Smooth muscle cell (in vitro differentiated cells): ENCODE measurements around the gene AUTS2. TPM values are rescaled to one million over a fixed set of nuclear protein-coding genes. Genes with fewer than 3 reads are reported as not detected.

Experiments used
- DNase-seq: peaks from one replicate; lab custom pipeline; 2025; ENCODE audit not compliant: unreplicated experiment; lab: John Stamatoyannopoulos, UW
- H2AFZ ChIP-seq: fragments of 200-600 bp; sonication (generic); 2 replicates; pipeline ENCODE4 v1.6.0; 2016; ENCODE audit warnings: antibody characterized with exemption, low read depth, mild to moderate bottlenecking
- H3F3A ChIP-seq: fragments of 200-600 bp; sonication (generic); 2 replicates; pipeline ENCODE4 v1.6.0; 2017; ENCODE audit warnings: antibody characterized with exemption, low read depth
- H3K27ac ChIP-seq: fragments of 200-600 bp; sonication (generic); 2 replicates; pipeline ENCODE4 v1.5.1; 2016; ENCODE audit warnings: low read depth, mild to moderate bottlenecking
- H3K27me3 ChIP-seq: fragments of 200-600 bp; sonication (generic); 2 replicates; pipeline ENCODE4 v1.6.1; 2016; ENCODE audit warnings: low read depth, mild to moderate bottlenecking
- H3K36me3 ChIP-seq: fragments of 200-600 bp; sonication (generic); 2 replicates; pipeline ENCODE4 v1.5.1; 2016; ENCODE audit warnings: low read depth
- H3K4me1 ChIP-seq: fragments of 200-600 bp; sonication (generic); 2 replicates; pipeline ENCODE4 v1.5.1; 2016; ENCODE audit warnings: low read depth
- H3K4me2 ChIP-seq: fragments of 200-600 bp; sonication (generic); 2 replicates; pipeline ENCODE4 v1.6.0; 2016; ENCODE audit warnings: mild to moderate bottlenecking
- H3K4me3 ChIP-seq: fragments of 200-600 bp; sonication (generic); 2 replicates; pipeline ENCODE4 v1.5.1; 2016; ENCODE audit warnings: mild to moderate bottlenecking
- H3K79me2 ChIP-seq: fragments of 200-600 bp; sonication (generic); 2 replicates; pipeline ENCODE4 v1.6.0; 2016; ENCODE audit warnings: low read depth, mild to moderate bottlenecking
- H3K9ac ChIP-seq: fragments of 200-600 bp; sonication (generic); 2 replicates; pipeline ENCODE4 v1.6.0; 2016; ENCODE audit warnings: low read depth
- H3K9me3 ChIP-seq: fragments of 200-600 bp; sonication (generic); replicated peaks from 2 replicates; pipeline ENCODE4 v1.5.1; 2016; ENCODE audit warnings: low read depth
- H4K20me1 ChIP-seq: fragments of 200-600 bp; sonication (generic); 2 replicates; pipeline ENCODE4 v1.6.0; 2016; ENCODE audit warnings: low read depth
- CTCF ChIP-seq: fragments of 200-600 bp; sonication (generic); IDR thresholded peaks from 2 replicates; pipeline ENCODE4 v1.5.1; 2017; ENCODE audit warnings: borderline replicate concordance, mild to moderate bottlenecking, antibody characterized with exemption; ENCODE audit not compliant: insufficient read depth, poor library complexity, severe bottlenecking
- WGBS: methylation state at CpG from one replicate; pipeline ENCODE4 v1.1.7; 2016; ENCODE audit warnings: low lambda C conversion rate; 5-methylcytosine and 5-hydroxymethylcytosine counted together
- polyA plus RNA-seq: library from polyadenylated mRNA; unstranded; fragments of >200 nt; fragmentation: Nextera tagmentation; extraction: Ambion mirVana; gene quantifications from 2 replicates; pipeline ENCODE4 v1.2.1, GENCODE V29; 2016
- total RNA-seq: library from RNA; depleted of rRNA; stranded (reverse); fragments of >200 nt; gene quantifications from 2 replicates; pipeline ENCODE4 v1.2.3, GENCODE V29; 2014

The AUTS2 gene
- total and polyA plus RNA-seq, 2 experiments from 2014 or later, result 6.5 to 8.6 TPM

GRCh38 chr7:69598487-69599285 is 411 bp downstream of the AUTS2 start:
- peaks cover 11% of the 10 kb centered on the region for H3K79me2 ChIP-seq
- WGBS, result under 1% methylated on average over 52 of the region's 70 CpGs
- H2AFZ ChIP-seq, result peak overlapping the region; percentile 97
- peaks cover 28% of the 10 kb centered on the region for H3K27me3 ChIP-seq
- H3K4me3 ChIP-seq, result peak overlapping the region; percentile 99
- peak overlapping the region; percentile 96 for H3K4me2 ChIP-seq
- H3K9me3 ChIP-seq, result no peaks in the 10 kb centered on the region
- no peak for DNase-seq
- peaks cover 31% of the 10 kb centered on the region for H4K20me1 ChIP-seq
- no peak for TF ChIP-seq CTCF
- H3K4me1 ChIP-seq, result peaks cover 8% of the 10 kb centered on the region
- no peak overlapping the region for H3K27ac ChIP-seq
- H3F3A ChIP-seq, result peaks cover 16% of the 10 kb centered on the region
- peak overlapping the region; percentile 76 for H3K9ac ChIP-seq
- H3K36me3 ChIP-seq, result no peaks in the 10 kb centered on the region

GRCh38 chr7:69599286-69599954 is 1.1 kb downstream of the AUTS2 start:
- no peak for DNase-seq
- Histone ChIP-seq H3K4me3 (peak overlapping the region; percentile 99), H3F3A (peaks cover 16% of the 10 kb centered on the region), H3K9me3 (no peaks in the 10 kb centered on the region), H3K27me3 (peaks cover 23% of the 10 kb centered on the region), H3K79me2 (peaks cover 11% of the 10 kb centered on the region), H2AFZ (peak overlapping the region; percentile 97), H3K9ac (peak overlapping the region; percentile 76), H3K4me2 (peak overlapping the region; percentile 96), H3K4me1 (peaks cover 8% of the 10 kb centered on the region), H3K27ac (no peak overlapping the region), H3K36me3 (no peaks in the 10 kb centered on the region), H4K20me1 (peaks cover 38% of the 10 kb centered on the region)
- under 1% methylated on average over 36 of the region's 61 CpGs for WGBS
- TF ChIP-seq CTCF, result no peak

- Histone ChIP-seq H3K27me3 (peaks cover 20% of the 10 kb centered on the region), H3K36me3 (no peaks in the 10 kb centered on the region), H3K4me2 (peak overlapping the region; percentile 96), H3F3A (peaks cover 16% of the 10 kb centered on the region), H3K27ac (no peak overlapping the region), H2AFZ (peak overlapping the region; percentile 97), H3K4me1 (peaks cover 8% of the 10 kb centered on the region), H3K9me3 (no peaks in the 10 kb centered on the region), H3K9ac (peak overlapping the region; percentile 45), H4K20me1 (peaks cover 45% of the 10 kb centered on the region), H3K79me2 (peaks cover 11% of the 10 kb centered on the region), H3K4me3 (peak overlapping the region; percentile 99)
- DNase-seq, result no peak
- TF ChIP-seq CTCF, result no peak
- WGBS, result 2% methylated on average over 17 of the region's 27 CpGs
Measured at GRCh38 chr7:69599955-69600709, 1.9 kb downstream of the AUTS2 start.
